ENCODE results near the gene XYLT1. TPM values are rescaled to one million over a fixed set of nuclear protein-coding genes. Genes with fewer than 3 reads are reported as not detected.

The XYLT1 gene
- polyA plus RNA-seq, 5 donors, result 4.9 to 7.2 (median 6.4) TPM

GRCh38 chr16:17233318-17234002, 237.3 kb downstream of the XYLT1 start:
- DNase-seq, result no peak

- DNase-seq, result no peak
Observed at GRCh38 chr16:17232487-17232886, 238.3 kb downstream of the XYLT1 start.

GRCh38 chr16:17231972-17232371, 238.8 kb downstream of the XYLT1 start:
- DNase-seq, result no peak

- DNase-seq, result no peak
Observed at GRCh38 chr16:17230932-17231581, 239.7 kb downstream of the XYLT1 start.

- DNase-seq, result no peak
Observed at GRCh38 chr16:17229766-17230165, 241.0 kb downstream of the XYLT1 start.

- DNase-seq, result no peak
Observed at GRCh38 chr16:17229131-17229530, 241.6 kb downstream of the XYLT1 start.

- DNase-seq, result no peak
Observed at GRCh38 chr16:17228708-17229055, 242.1 kb downstream of the XYLT1 start.

GRCh38 chr16:17228048-17228707, 242.6 kb downstream of the XYLT1 start:
- DNase-seq, result no peak

- no peak for DNase-seq
Observed at GRCh38 chr16:17227278-17227677, 243.5 kb downstream of the XYLT1 start.

- no peak for DNase-seq
Observed at GRCh38 chr16:17225541-17225940, 245.2 kb downstream of the XYLT1 start.

GRCh38 chr16:17224879-17225281, 245.9 kb downstream of the XYLT1 start:
- DNase-seq, result peak; percentile 52 to 57

- no peak for DNase-seq
Observed at GRCh38 chr16:17224350-17224749, 246.4 kb downstream of the XYLT1 start.

- no peak for DNase-seq
Observed at GRCh38 chr16:17223576-17223975, 247.2 kb downstream of the XYLT1 start.

- no peak for DNase-seq
Observed at GRCh38 chr16:17222871-17223401, 247.8 kb downstream of the XYLT1 start.

- DNase-seq, result no peak
Observed at GRCh38 chr16:17219991-17220390, 250.8 kb downstream of the XYLT1 start.

GRCh38 chr16:17215936-17216335, 254.8 kb downstream of the XYLT1 start:
- no peak for DNase-seq

- DNase-seq, result no peak
Observed at GRCh38 chr16:17215306-17215705, 255.5 kb downstream of the XYLT1 start.

GRCh38 chr16:17213974-17214373, 256.8 kb downstream of the XYLT1 start:
- DNase-seq, result no peak

- DNase-seq, result no peak
Observed at GRCh38 chr16:17213025-17213424, 257.7 kb downstream of the XYLT1 start.

- no peak for DNase-seq
Observed at GRCh38 chr16:17212606-17213005, 258.2 kb downstream of the XYLT1 start.

- no peak for DNase-seq
Observed at GRCh38 chr16:17211797-17212196, 259.0 kb downstream of the XYLT1 start.

GRCh38 chr16:17206712-17207111, 264.0 kb downstream of the XYLT1 start:
- no peak for DNase-seq
